GM19395 (cell line): ENCODE measurements around the gene IL16.
"Not testable (repeated sequence)": the region's sequence is repeated elsewhere in the genome, so short reads cannot be mapped to it uniquely, and the experiment has no call there.

Experiments used
- ATAC-seq: cut with Tn5 transposase; IDR thresholded peaks from one replicate; pipeline ENCODE4 v1.9.1; 2021; ENCODE audit warnings: mild to moderate bottlenecking, moderate library complexity; ENCODE audit not compliant: unreplicated experiment

Gene IL16

GRCh38 chr15:81199031-81199779 lies 2.5 kb downstream of the IL16 start:
- ATAC-seq: no peak

- ATAC-seq: no peak
Measured at GRCh38 chr15:81206018-81206417, 9.3 kb downstream of the IL16 start.

- not testable (repeated sequence) for ATAC-seq
Measured at GRCh38 chr15:81207987-81208386, 11.3 kb downstream of the IL16 start.

GRCh38 chr15:81209635-81210034 lies 13.0 kb downstream of the IL16 start:
- no peak for ATAC-seq

- ATAC-seq: no peak
Measured at GRCh38 chr15:81211376-81211775, 14.7 kb downstream of the IL16 start.

- ATAC-seq: no peak
Measured at GRCh38 chr15:81213982-81214381, 17.3 kb downstream of the IL16 start.

- ATAC-seq: no peak
Measured at GRCh38 chr15:81215531-81215930, 18.9 kb downstream of the IL16 start.

GRCh38 chr15:81215983-81216382 lies 19.3 kb downstream of the IL16 start:
- ATAC-seq: no peak

GRCh38 chr15:81216422-81216821 lies 19.7 kb downstream of the IL16 start:
- ATAC-seq: no peak

- ATAC-seq: no peak
Measured at GRCh38 chr15:81221449-81221848, 24.8 kb downstream of the IL16 start.

- no peak for ATAC-seq
Measured at GRCh38 chr15:81222007-81222406, 25.3 kb downstream of the IL16 start.

- no peak for ATAC-seq
Measured at GRCh38 chr15:81223346-81223971, 26.8 kb downstream of the IL16 start.

- no peak for ATAC-seq
Measured at GRCh38 chr15:81224232-81224631, 27.6 kb downstream of the IL16 start.

- ATAC-seq: no peak
Measured at GRCh38 chr15:81225161-81225671, 28.5 kb downstream of the IL16 start.

- ATAC-seq: no peak
Measured at GRCh38 chr15:81227716-81228115, 31.0 kb downstream of the IL16 start.

- ATAC-seq: no peak
Measured at GRCh38 chr15:81229586-81229985, 32.9 kb downstream of the IL16 start.

- no peak for ATAC-seq
Measured at GRCh38 chr15:81235276-81236123, 38.8 kb downstream of the IL16 start.

GRCh38 chr15:81239190-81239589 lies 42.5 kb downstream of the IL16 start:
- ATAC-seq: no peak

GRCh38 chr15:81242778-81243177 lies 46.1 kb downstream of the IL16 start:
- ATAC-seq: no peak

- no peak for ATAC-seq
Measured at GRCh38 chr15:81244306-81244705, 47.6 kb downstream of the IL16 start.

GRCh38 chr15:81253846-81254245 lies 57.2 kb downstream of the IL16 start:
- ATAC-seq: no peak
